NCI-H526 treated with DMSO at 0.1 percent for 48 hours (cell line): ENCODE results near the gene SPON2.
"Not testable (repeated sequence)": the region's sequence is repeated elsewhere in the genome, so short reads cannot be mapped to it uniquely, and the experiment has no call there.

Experiments used
- DNase-seq: peaks from one replicate; lab custom pipeline; 2025; lab: John Stamatoyannopoulos, UW

Gene SPON2

DNA sequence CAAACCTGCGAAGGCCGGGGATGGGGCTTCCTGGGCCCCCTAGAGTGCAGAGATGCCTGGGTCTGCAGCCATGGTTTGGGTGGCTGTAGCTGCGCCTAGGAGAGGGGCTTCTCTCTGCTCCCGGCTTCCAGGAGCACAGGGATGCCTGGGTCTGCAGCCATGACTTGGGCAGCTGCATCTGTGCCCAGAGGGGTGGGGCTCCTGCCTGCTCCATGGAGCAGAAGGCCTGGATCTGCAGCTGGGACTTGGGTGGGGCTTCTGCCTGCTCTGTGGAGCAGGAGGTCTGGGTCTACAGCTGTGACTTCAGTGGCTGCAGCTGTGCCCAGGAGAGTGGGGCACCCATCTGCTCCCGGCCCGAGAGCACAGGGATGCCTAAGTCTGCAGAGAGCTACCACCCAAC, 20.8 kb downstream of the SPON2 start:
- no peak for DNase-seq

DNA sequence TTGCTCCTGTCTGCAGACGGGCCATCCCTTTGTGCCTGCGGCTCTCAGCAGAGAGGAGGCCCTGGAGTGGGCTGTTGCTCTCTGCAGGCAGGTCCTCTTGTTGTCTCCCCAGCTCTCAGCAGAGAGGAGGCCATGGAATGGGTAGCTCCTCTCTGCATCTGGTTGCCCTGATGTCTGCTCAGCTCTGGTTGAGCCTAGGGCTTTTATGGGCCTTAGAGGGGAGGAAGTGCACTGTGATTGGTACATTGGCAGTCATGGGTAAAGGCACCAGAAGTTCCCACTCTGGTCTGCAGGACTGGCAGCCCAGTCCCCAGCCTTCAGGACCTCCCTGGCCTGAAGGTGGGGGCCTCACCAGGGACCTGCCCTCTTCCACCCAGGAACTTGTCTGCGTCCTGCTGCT, 21.5 kb downstream of the SPON2 start:
- DNase-seq, result no peak

DNA sequence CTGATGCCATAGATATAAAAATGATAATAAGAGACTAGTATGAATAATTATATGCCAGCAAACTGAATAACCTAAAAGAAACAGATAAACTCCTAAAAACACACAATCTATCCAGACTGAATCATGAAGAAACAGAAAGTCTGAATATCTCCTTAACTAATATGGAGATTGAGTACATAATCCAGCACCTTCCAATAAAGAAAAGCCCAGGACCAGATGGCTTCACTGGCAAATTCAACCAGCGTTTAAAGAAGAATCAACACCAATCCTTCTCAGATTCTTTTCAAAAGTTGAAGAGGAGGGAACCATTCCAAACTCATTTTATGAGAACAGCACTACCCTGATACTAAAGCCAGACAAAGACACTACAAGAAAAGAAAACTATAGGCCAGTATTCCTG, 32.5 kb downstream of the SPON2 start:
- DNase-seq, result no peak

DNA sequence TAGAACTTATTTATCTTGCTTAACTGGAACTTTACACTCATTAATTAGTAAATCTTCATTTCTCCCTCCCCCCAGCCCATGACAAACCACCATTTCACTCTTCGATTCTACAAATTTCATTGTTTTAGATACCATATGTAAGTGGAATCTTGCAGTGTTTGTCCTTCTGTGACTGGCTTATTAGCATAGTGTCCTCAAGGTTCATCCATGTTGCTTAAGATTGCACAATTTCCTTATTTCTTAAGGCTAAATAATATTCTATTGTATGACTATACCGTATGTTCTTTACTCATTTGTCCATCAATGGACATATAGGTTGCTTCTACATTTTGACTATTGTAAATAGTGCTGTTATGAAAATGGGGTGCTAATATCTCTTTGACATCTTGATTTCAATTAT, 34.5 kb downstream of the SPON2 start:
- DNase-seq, result no peak

DNA sequence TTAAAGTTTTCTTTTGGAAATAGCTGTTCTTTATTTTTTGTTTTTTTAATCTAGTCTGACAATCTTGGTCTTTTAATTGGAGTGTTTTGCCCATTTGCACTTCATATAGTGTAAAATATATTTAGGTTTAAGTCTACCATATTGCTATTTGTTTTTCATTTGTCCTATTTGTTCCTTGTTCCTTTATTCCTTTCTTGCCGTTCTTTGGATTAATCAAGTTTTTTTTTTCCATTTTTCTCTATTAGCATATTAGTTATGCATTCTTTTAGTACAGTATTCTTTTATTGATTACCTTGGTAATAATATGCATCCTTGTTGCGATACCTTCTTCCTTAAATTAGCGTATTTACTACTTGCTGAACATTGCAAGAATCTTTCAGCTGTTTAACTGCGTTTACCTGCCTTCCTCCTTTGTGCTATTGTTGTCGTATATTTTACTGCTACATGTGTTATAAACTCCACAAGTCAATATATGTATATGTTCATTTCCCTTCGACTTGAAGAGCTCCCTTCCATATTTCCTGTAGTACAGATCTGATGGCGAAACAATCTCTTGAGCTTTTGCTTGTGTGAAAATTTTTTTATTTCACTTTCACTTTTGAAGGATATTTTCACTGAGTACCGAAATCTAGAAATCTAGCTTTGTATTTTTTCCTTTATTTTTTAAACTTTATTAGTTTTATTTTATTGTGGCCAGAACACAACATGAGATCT, 35.2 kb downstream of the SPON2 start:
- no peak for DNase-seq

DNA sequence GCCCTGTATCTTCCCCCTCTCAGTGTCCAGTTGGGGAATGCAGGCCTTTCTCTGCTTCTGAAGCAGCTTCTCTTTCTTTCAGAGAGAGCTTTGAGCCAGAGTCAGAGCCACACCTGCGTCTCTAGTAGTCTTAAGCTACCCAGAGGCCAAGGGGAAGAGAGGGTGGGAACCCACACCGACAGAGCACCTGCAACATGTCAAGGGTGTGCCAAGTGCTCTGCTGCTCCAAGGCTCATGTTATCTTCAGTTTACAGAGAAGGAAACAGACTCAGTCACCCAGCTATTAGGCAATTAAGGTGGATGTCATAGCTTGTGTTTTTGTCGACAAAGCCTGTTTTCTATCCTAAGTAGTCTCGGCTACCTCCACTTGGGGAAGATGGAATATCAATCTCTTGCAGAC, 36.3 kb downstream of the SPON2 start:
- no peak for DNase-seq

DNA sequence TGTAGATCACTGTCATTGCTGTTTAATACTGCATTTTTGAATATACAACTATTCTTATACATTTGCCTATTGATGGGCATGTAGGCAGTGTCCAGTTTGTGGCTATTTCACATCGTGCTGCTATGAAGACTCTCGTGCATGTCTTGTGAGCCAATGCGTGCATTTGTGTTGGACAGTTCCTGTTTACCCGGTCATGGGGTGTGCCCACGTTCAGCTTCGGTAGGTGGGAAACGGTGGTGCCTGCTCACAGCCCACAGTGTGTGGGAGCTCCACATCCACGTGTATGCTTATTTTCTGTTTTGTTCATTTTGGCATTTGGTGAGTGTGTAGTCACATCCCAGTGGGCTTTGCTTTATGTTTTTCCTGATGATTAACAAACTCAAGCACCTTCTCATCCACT, 39.4 kb downstream of the SPON2 start:
- no peak for DNase-seq

DNA sequence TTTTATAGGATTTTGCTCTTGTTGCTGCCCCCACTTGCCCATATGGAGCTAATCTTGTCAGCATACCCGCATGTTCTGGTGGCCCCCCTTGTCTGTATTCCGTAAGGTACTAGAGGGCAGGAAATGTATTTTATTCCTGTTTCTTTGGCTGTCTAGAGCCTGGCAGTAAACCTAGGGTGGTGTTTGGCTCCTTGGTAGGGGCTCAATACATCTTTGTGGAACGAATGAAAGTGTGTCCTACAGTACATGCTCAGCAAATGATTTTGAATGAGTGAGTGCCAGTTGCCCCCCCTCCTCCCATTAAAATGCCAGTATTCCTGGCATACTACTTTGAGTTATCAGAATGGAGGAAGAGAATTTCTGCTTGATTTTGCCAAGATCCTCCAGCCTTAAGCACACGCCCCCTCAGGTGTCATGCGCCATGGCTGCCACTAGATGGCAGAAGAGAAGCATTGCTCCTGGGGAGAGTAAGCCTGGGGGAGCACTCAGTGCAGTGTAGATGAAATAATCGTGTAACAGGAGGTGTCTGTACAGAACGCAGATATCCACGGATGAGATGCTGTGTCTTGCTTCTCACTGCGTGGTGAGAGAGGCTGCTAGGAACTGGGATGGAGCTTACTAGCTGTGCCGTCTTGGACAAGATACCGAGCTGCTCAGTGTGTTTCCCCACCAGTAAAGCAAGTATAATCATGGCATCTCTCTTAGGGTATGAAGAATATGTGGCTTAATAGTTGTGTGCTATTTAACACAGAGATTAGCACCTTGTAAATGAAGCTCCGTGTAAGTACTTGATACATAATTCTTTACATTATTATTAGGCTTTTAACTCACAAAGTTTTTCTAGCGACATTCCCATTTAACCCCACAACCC, 41.8 kb downstream of the SPON2 start:
- DNase-seq, result peak; percentile 29

DNA sequence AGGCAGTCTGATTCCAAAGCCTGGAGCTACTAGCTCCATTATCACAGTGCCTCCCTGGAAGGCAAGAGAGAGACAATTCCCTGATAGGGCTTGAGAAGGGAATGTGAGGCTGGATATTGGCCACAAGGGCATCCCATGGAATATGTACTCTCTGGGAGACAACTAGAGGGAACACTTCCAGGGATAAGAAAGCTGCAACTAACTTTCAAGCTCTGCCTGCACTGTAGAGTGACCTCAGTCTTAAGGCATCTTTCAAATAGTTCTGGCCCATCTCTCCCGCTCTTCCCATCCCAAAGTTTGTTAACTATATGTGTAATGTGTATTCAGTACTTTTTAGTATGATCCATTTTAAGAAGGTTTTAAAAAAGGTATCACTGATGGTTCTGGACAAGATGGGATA, 45.9 kb downstream of the SPON2 start:
- DNase-seq, result no peak

DNA sequence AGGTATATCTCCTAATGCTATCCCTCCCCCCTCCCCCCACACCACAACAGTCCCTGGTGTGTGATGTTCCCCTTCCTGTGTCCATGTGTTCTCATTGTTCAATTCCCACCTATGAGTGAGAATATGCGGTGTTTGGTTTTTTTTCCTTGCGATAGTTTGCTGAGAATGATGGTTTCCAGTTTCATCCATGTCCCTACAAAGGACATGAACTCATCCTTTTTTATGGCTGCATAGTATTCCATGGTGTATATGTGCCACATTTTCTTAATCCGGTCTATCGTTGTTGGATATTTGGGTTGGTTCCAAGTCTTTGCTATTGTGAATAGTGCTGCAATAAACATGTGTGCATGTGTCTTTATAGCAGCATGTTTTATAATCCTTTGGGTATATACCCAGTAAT, 46.9 kb downstream of the SPON2 start:
- DNase-seq, result not testable (repeated sequence)

DNA sequence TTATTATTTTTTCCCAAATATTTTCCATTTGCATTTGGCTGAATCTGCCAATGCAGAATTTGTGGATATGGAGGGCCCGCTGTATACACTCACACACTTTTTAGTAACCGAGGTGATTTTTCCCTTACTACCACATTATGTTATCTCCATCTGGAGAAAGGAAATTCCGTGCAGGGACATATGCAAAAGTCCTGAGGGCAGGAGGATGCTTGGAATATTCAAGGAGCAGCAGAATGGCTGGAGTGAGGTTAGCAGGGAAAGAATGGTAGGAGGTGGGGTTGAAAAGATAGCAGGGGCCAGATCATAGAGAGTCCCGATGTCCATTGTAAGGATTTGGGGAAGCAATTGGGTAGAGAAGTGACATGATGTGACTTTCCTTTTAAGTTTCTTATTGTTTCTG, 47.6 kb downstream of the SPON2 start:
- DNase-seq, result no peak

DNA sequence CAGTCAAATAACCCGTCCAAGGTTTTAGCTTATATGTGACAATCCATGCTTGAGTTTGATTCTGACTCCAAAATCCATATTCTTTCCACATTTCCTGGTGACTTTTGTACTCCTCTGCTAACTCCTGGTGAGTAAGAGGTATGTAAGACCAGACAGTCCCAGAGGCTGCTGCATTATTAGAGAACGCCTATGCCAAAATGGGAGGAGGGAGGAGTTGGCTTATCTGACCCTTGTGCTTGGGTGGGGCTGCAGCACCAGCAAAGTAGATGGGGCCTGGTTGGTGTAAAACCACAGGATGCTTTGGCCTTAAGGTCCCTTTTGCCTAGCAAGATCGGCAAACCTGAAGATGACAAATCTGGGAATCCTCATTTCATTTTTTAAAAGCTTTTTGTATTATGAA, 49.9 kb downstream of the SPON2 start:
- DNase-seq, result no peak
